ENCODE results near the gene FNIP2.

GRCh38 chr4:158827543-158827981, 58.7 kb downstream of the FNIP2 start:
- TF ChIP-seq EZH2 (IDR thresholded peaks at IDR 0.05; ENCODE audit: borderline replicate concordance, low read depth, low read length, poor library complexity, severe bottlenecking), result no peak
- TF ChIP-seq, protein P1, sequence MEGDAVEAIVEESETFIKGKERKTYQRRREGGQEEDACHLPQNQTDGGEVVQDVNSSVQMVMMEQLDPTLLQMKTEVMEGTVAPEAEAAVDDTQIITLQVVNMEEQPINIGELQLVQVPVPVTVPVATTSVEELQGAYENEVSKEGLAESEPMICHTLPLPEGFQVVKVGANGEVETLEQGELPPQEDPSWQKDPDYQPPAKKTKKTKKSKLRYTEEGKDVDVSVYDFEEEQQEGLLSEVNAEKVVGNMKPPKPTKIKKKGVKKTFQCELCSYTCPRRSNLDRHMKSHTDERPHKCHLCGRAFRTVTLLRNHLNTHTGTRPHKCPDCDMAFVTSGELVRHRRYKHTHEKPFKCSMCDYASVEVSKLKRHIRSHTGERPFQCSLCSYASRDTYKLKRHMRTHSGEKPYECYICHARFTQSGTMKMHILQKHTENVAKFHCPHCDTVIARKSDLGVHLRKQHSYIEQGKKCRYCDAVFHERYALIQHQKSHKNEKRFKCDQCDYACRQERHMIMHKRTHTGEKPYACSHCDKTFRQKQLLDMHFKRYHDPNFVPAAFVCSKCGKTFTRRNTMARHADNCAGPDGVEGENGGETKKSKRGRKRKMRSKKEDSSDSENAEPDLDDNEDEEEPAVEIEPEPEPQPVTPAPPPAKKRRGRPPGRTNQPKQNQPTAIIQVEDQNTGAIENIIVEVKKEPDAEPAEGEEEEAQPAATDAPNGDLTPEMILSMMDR (conservative IDR thresholded peaks at IDR 0.05; ENCODE audit: low read depth, low read length), result no peak

Data from A673 (cell line).